ENCODE results near the gene TMEM167A. TPM values are rescaled to one million over a fixed set of nuclear protein-coding genes. Genes with fewer than 3 reads are reported as not detected.
A peak's percentile ranks its signal among the peaks of the same experiment; 100 is the strongest.

The TMEM167A gene
- total RNA-seq, 1 experiment from 2014 or later, result 139 TPM

DNA sequence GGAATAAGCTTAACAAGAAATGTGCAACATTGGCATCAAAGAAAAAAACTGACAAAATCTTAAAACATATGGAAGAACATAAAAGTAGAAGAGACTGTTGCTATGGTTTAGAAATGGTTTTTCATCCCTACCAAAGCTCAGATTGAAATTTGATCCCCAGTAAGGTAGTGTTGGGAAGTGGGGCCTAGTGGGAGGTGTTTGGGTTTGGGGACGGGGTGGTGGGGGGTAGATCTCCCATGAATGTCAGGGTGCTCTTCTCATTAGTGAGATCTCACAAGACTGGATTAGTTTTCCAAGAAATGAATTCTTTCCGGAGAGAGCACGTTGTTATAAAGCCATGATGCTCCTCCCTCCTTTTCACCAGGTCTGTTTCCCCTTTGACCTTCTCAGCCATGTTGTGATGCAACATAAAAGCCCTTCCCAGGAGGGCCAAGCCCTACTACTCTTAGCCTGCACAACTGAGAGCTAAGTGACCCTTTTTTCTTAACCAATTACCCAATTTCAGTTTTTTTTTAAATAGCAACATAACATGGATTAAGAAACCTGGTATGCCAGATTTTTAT, 10.6 kb downstream of the TMEM167A start:
- Histone ChIP-seq H2AFZ (ENCODE audit: low read length) (no peak overlapping the region), H2AK5ac (ENCODE audit: insufficient read length, low read length) (no peak overlapping the region), H4K20me1 (ENCODE audit: control insufficient read depth, insufficient read depth, insufficient read length) (no peaks in the 10 kb centered on the region), H2BK12ac (ENCODE audit: insufficient read length, low read depth, low read length) (no peak overlapping the region), H2BK120ac (ENCODE audit: low read depth, low read length, poor library complexity, severe bottlenecking) (no peak overlapping the region), H4K91ac (ENCODE audit: insufficient read length, low read depth, low read length) (no peak overlapping the region), H3K4me2 (ENCODE audit: insufficient read depth, insufficient read length, low read length) (no peak overlapping the region), H3K79me1 (ENCODE audit: insufficient read depth, low read depth, low read length, poor library complexity, severe bottlenecking) (no peaks in the 10 kb centered on the region), H2BK5ac (ENCODE audit: insufficient read length, low read length) (no peak overlapping the region), H4K8ac (replicated peaks; ENCODE audit: insufficient read length, low read depth, low read length) (no peak overlapping the region), H3T11ph (ENCODE audit: low read length) (no peak overlapping the region), H2BK20ac (ENCODE audit: low read depth, low read length, poor library complexity, severe bottlenecking) (no peak overlapping the region), H3K56ac (ENCODE audit: insufficient read length, low read depth, low read length) (no peak overlapping the region), H3K27me3 (ENCODE audit: insufficient read depth, low read length) (no peaks in the 10 kb centered on the region), H2BK15ac (ENCODE audit: low read depth, low read length) (no peak overlapping the region), H3K18ac (ENCODE audit: insufficient read length, low read depth, low read length) (no peak overlapping the region), H3K79me2 (ENCODE audit: insufficient read depth, low read length) (peaks cover 30% of the 10 kb centered on the region; the same call in 1 of the 2 replicates), H3K23me2 (ENCODE audit: insufficient read length, low read depth, low read length, poor library complexity, severe bottlenecking) (no peaks in the 10 kb centered on the region), H3K9ac (ENCODE audit: extremely low read depth, insufficient read length, low read length) (no peak overlapping the region), H3K4ac (ENCODE audit: low read depth, low read length) (no peak overlapping the region), H4K5ac (ENCODE audit: insufficient read length, low read depth, low read length) (no peak overlapping the region), H3K14ac (ENCODE audit: insufficient read depth, low read length) (no peak overlapping the region), H3K23ac (ENCODE audit: insufficient read length, low read depth, low read length) (no peak overlapping the region), H3K27ac (ENCODE audit: insufficient read length, low read depth, low read length) (no peak overlapping the region), H3K4me1 (ENCODE audit: insufficient read depth, low read length) (no peaks in the 10 kb centered on the region; the same call in 1 of the 2 replicates), H3K9me3 (ENCODE audit: control insufficient read depth, low read depth, low read length) (no peaks in the 10 kb centered on the region)
- no peak for DNase-seq
- Mint-ChIP-seq H3K4me1 (peaks cover 35 to 41% of the 10 kb centered on the region in 2 experiments), H3K9me3 (no peaks in the 10 kb centered on the region), H3K27ac (peak overlapping the region; percentile 80 to 91 (median 87); a peak in 5 of 7 replicates), H3K4me3 (no peak overlapping the region; a peak in 1 of 5 replicates), H3K36me3 (ENCODE audit: insufficient read depth in 1 of 3, low read depth in 3 of 3) (peaks cover 1 to 19% (median 15%) of the 10 kb centered on the region in 3 experiments; a peak in 6 of 7 replicates), H3K27me3 (ENCODE audit: low read depth) (no peaks in the 10 kb centered on the region)
- no CpG with 5 or more reads among the region's 3 CpGs for WGBS (ENCODE audit: extremely low coverage, insufficient read length, low lambda C conversion rate)
- TF ChIP-seq, protein P1, sequence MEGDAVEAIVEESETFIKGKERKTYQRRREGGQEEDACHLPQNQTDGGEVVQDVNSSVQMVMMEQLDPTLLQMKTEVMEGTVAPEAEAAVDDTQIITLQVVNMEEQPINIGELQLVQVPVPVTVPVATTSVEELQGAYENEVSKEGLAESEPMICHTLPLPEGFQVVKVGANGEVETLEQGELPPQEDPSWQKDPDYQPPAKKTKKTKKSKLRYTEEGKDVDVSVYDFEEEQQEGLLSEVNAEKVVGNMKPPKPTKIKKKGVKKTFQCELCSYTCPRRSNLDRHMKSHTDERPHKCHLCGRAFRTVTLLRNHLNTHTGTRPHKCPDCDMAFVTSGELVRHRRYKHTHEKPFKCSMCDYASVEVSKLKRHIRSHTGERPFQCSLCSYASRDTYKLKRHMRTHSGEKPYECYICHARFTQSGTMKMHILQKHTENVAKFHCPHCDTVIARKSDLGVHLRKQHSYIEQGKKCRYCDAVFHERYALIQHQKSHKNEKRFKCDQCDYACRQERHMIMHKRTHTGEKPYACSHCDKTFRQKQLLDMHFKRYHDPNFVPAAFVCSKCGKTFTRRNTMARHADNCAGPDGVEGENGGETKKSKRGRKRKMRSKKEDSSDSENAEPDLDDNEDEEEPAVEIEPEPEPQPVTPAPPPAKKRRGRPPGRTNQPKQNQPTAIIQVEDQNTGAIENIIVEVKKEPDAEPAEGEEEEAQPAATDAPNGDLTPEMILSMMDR (conservative IDR thresholded peaks at IDR 0.05), result no peak
